HG02970 (cell line): Measurements from ENCODE around the gene FTCD.
"Not testable (repeated sequence)": the region's sequence is repeated elsewhere in the genome, so short reads cannot be mapped to it uniquely, and the experiment has no call there.

Source experiments
- ATAC-seq: cut with Tn5 transposase; IDR thresholded peaks from one replicate; pipeline ENCODE4 v1.9.1; 2021; ENCODE audit warnings: mild to moderate bottlenecking, moderate library complexity, moderate number of reproducible peaks; ENCODE audit not compliant: unreplicated experiment, low FRiP score

The FTCD gene

DNA sequence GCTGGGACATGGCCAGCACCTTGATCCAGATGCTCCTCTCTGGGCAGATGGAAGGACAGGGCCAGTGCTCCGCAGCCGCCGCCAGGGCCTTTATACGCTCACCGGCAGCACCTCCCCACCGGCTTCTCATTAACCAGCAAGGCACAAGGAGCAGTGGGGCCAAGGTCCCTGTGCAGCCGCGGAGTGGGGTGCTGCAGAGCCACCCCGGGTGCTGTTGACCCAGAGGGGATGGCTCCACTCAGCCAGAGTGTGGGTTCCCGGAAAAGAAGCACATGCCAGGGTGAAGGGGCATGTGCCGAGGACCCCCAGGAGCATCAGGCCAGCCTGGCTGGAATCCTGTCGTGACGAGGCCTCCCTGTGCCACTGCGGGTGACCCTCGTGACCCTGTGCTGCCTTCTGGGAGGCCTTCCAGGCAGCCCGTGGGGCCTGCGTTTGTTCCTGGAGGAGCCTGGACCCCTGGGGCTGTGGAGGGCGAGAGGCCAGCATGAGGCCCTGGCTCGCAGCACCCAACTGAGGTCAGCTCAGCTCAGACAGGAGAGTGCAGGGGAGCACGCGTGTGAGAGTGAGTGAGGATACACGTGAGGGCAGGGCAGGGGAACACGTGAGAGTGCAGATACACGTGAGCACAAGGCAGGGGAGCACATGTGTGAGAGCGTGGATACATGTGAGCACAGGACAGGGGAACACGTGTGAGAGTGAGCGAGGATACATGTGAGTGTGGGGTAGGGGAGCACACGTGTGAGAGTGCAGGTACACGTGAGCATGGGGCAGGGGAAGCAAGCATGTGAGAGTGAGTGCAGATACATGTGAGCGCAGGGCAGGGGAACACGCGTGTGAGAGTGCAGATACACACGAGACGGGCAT, at the start of gene FTCD:
FTCD (minus strand) TSS at position 66 of the 864 bp plus-strand sequence; CDS start at position 10, 56 bp downstream.
- ATAC-seq = no peak

DNA sequence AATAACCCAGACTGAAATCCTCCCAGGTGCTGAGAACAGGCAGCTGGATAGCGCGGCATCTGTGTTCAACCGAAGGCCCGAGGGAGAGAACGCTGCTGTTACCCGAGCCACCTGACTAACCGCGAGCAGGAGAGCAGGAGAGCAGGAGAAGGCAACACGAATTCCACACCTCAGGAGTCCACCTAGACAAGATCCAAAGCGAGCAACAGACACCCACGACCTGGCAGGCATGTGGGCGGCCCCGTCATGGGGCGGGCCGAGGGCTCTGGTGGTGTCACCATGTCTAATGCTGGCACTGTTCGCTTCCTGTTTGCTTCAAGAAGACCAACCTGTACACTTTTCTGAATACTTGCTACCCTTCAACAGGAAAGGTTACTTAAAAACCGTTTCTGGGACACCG, 49.8 kb upstream of the FTCD start:
- no peak for ATAC-seq

DNA sequence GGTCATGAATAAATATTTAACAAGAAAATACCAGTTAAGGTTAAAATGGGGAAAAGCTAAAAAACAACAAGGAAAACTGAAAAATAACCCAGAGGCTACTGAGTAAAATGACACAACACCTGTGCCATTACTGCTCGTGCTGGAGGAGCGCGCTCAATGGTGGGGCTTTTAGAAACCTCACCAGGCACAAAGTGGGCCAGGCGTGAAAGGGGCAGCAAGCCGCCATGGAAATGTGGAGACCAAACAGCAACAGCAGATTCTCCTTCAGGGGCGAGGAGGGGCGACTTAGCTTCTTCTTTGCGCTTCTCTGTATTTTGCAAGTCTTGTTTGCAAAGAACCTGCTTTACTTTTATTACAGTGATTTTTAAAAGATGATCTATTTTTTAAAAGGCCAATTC, 47.8 kb upstream of the FTCD start:
- ATAC-seq = no peak

GRCh38 chr21:46202592-46203202, 47.3 kb upstream of the FTCD start:
- ATAC-seq = no peak

DNA sequence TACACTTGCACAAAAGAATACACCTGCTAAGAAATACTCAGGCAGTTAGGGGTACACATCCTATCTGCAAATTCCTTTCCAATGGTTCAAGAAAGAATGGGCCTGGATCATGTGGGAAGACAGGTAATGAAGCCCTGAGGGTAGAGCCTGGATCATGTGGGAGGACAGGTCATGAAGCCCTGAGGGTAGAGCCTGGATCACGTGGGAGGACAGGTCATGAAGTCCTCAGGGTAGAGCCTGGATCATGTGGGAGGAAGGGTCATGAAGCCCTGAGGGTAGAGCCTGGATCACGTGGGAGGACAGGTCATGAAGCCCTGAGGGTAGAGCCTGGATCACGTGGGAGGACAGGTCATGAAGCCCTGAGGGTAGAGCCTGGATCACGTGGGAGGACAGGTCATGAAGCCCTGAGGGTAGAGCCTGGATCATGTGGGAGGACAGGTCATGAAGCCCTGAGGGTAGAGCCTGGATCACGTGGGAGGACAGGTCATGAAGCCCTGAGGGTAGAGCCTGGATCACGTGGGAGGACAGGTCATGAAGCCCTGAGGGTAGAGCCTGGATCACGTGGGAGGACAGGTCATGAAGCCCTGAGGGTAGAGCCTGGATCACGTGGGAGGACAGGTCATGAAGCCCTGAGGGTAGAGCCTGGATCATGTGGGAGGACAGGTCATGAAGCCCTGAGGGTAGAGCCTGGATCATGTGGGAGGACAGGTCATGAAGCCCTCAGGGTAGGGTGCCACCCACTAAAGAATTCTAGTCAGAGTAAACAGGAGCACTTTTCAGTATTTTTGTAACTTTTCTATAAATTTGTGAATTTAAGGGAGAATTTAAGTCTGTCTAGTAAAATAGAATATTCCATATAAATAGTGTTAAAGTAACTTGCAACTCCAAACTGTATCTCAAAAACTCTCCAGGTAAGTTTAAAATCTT, 45.8 kb upstream of the FTCD start:
- not testable (repeated sequence) for ATAC-seq

DNA sequence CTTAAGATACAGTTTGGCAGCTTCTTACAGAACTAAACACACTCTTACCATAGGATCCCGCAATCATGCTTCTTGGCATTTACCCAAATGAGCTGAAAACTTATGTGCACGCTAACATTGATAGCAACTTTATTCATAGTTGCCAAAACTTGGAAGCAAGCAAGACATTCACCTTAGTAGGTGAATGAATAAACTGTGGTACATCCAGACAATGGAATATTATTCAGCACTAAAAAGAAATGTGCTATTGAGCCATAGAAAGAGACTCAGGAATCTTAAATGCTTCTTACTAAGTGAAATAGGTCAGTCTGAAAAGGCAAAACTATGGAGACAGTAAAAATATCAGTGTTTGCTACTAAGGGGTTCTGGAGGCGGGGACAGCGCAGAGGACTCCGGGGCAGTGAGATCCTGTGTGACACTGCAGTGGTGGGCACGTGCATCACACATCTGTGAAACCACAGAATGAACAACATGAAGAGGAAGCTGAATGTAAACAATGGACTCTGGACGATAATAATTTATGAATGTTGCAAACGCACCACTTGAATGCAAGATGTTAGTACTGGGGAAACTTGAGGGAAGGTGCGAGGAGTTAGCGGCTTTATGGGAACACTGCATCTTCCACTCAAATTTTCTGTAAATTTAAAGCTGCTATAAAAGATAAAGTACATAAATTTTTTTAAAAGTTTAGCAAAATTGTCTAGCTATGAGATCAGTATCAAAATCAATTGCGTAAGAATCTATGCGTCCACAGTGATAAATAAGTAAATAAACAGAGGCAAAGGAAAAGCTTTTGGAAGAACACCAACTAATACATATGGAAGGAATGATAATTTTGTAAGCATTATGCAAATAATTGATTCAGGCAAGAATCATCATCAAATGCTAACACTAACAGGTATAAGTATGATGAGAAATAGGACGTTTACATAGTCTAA, 44.3 kb upstream of the FTCD start:
- ATAC-seq = no peak

DNA sequence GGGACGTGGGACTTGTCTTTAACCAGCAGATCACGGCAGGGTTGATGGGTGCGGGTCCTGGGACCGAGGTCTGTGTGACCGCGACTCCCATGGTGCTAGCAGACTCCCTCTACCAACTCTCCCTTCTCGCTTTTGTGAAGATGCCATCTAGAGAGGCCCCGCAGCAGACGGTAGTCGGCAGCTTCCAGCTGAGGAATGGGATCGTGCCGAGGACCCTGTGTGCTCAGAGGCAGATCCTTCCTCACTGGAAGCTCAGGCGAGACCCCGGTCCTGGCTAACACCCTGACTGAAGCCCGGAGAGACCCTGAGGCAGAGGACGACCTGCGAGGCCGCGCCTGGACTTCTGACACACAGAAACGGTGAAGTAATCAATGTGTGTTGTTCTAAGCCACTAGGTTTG, 41.4 kb upstream of the FTCD start:
- ATAC-seq = no peak

DNA sequence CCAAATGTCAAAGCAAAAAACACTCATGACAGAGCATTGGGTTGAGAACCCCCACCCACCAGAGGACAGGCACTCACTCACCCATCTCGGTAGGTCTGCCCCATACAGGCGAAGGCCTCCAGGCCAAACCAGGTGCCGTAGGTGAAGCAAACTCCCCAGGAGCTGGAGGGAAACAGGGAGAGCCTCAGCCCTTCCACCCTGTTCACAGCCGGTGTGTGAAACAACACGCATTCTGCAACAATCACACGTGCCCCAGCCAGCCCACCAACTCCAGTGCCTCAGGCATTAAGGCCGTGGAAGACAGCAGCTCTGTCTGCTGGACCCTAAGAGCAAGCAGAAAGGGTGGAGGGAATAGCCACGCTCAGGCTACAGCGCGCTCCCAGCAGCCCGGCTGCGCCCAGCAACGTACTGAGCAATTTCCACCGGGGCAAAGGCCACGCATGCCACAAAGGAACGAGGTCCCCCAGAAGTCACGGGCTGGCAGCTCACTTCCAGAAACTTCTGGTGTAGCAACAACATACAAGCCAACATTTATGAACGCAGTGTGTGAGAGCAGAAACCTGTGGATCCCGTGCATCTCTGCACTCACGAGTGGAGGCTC, 40.3 kb upstream of the FTCD start:
- no peak for ATAC-seq

DNA sequence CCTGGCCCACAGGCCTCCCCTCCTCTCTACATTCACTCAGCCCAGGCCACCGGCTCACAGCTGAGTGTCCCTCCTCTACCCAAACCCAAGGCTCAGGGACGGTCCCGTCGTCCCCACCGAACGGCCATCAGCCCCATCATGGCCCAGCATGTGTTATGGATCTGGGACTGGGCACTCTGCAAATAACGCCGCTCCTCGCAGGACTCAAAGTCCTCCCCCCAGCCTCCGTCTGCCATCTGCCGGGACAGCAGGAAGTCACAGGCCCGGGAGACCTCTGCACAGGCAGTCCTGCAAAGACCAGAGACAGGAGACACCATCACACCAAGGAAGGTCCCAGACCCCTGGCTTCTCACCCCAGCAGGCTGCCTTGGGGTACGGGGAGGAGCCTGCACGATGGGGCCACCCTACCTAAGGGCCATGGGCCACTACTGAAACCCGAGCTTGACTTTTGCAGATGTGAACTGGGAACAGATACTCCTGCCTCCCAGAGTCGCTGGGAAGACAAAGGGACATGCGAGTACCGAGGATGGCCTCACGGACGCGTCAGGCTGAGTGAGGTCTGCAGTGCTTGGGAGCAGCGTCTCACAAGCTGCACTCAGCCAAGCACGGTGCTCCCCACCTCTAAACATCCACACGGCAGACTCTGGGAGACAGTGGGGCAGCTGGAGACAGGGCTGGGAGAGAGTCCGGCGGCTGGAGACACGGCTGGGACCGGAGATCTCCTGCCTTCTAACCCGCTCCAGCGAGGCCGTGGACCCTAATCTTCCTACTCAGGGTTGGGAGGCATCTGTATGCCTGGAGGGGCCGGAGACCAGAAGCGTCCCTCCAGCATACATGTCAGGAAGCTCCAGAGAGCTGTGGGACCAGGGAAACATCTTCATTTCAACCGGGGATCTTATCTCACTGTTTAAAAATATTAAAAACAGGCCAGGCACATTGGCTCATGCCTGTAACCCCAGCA, 39.3 kb upstream of the FTCD start:
- ATAC-seq = no peak

GRCh38 chr21:46193829-46194373, 38.5 kb upstream of the FTCD start:
- no peak for ATAC-seq

DNA sequence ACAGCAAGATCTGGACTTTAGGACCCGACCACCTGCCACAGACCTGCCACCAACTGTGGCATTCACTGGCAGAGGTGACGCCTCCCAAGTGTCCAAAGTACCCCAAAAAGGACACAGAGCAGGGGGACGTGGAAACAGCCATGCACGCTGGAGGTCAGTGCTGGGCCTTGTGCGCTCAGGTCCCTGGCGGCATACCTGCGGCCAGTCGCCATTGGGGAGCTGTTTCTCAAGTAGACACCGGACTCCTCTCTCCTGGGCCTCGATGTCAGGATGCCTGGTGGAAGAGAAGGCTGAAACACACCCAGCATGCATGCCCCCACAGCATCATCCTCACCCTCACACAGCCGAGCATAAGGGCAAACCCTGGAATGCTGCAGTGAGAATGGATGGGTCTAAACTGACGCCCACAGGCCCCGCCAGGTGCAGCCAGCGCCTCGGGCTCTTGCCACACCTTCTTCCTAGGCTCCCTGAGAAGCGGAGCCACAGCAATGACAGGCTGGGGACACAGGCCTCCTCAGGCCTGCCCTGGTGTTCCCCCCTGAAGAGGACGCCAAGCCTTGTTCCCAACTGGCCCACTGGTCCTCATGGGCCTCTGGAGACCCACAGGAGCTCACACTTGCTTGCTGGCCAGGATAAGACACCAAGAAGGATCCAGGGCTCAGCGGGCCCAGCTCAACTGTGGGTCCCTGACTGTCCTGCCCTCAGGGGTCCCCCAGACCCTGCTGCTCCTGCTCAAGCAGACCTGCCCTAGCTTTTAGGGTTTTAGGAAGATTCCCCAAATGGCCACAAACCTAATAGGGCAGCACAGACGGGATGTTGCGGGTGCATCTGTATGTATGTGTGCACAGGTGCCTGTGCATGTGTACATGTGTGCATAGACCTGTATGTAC, 36.6 kb upstream of the FTCD start:
- ATAC-seq = no peak

DNA sequence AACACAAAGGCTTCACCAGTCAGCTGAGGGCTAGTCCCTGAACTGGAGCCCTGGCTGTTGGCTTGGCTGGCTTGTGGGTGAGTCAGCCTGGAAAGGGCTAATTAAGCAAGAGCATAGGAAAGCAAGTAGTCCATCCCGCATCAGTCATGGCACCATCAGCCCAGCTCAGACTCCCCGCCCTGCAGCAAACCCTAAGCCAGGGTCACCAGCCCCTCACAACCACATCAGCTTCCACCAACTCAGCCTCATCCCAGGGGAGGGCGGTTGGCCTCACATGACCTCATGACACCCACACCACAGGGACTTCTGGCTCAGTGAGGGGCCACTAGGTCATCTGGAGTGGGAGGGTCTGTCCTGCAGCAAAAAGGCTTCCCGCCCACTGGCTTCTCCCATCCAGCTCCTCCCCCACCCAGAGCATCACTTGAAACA, 35.9 kb upstream of the FTCD start:
- ATAC-seq = no peak

- ATAC-seq = no peak
Measured at GRCh38 chr21:46190491-46191131, 35.2 kb upstream of the FTCD start.

DNA sequence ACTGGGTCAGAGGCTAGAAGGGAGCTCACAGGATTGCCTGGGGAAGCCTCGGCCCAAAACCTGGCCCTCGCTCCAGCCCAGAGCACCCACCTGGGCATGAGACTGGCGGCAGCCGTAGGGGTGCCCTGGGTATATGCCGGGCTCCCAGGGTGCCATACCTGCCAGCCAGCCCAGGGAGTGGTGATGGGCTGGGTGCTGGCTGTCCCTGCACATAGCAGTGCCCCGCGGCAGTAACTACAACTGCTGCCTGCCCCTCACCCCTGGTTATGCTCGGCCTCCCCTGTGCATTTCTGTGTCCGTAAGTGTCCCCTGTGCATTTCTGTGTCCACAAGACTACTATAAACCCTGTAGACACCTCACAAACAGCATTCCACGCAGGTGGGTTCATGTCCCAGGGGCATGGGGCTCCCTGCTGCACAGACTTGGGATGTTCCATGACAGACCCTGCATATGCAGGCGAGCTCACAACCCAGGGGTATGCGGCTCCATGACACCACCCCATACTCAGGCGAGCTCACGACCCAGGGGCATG, 34.6 kb upstream of the FTCD start:
- ATAC-seq = no peak

DNA sequence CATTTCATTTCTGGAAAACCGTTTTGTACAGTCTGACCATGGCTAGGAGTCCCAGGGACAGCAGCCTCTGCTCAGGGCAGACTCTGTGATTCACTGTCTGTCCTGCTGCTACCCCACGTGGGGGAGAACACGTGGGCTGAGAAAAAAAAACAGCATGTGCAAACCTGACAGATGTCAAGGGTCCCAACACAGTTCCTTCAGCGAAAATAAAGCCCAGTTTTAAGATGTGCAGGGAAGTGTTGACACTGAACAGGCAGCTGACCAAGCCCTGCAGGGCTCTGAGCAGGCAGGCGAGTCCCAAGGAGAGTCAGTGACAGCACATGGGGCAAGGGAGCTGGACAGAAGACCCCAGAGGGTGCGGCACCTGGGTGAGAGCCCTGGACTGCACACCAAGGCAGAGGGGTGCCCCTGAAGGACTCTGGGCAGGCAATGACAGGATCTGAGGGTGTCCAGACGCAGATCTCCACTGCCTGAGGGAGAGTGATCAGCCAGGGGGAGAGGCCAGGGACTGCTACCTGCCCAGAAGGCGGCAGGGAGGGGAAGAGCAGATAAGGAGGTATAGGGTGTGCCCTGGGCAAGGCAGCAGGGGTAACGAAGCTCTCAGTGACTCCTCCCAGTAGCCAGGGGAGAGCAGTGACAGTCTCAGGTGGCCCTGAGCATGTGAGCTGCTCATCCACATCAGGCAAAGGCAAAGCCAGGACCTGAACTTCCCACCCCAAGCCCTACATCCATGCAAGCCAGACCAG, 34.0 kb upstream of the FTCD start:
- no peak for ATAC-seq
